ENCODE results near the gene EGFR.

DNA sequence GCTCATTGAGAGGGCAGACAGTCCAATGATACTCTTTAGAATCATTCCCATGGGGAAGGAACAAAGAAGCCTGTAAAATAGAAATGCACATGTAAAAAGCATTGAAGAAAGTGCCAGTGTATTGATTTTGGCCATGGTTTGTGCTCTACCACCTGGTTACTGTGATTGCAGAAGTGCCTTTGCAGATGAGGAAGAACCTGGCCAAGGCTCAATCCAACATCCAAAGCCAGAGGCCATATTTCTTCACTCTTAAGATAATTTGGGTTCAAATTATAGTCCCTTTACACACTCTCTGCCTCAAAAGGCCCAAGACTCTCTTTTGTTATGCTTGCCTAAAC is 122.1 kb downstream of the EGFR start:
- TF ChIP-seq, protein P1, sequence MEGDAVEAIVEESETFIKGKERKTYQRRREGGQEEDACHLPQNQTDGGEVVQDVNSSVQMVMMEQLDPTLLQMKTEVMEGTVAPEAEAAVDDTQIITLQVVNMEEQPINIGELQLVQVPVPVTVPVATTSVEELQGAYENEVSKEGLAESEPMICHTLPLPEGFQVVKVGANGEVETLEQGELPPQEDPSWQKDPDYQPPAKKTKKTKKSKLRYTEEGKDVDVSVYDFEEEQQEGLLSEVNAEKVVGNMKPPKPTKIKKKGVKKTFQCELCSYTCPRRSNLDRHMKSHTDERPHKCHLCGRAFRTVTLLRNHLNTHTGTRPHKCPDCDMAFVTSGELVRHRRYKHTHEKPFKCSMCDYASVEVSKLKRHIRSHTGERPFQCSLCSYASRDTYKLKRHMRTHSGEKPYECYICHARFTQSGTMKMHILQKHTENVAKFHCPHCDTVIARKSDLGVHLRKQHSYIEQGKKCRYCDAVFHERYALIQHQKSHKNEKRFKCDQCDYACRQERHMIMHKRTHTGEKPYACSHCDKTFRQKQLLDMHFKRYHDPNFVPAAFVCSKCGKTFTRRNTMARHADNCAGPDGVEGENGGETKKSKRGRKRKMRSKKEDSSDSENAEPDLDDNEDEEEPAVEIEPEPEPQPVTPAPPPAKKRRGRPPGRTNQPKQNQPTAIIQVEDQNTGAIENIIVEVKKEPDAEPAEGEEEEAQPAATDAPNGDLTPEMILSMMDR (conservative IDR thresholded peaks at IDR 0.05 in 1 of 2, IDR thresholded peaks at IDR 0.05 in 1 of 2; ENCODE audit: extremely low read depth in 1 of 2, insufficient read depth in 1 of 2, low read depth in 1 of 2, low read length in 2 of 2) = no peak
- no peak for TF ChIP-seq EZH2 (IDR thresholded peaks at IDR 0.05; ENCODE audit: borderline replicate concordance, low read length)

All from mammary epithelial cell (primary cell).